Right atrium auricular region (tissue), 2 donors: ENCODE measurements around the gene STRN3. TPM values are rescaled to one million over a fixed set of nuclear protein-coding genes. Genes with fewer than 3 reads are reported as not detected.
A peak's percentile ranks its signal among the peaks of the same experiment; 100 is the strongest.
"Not testable (repeated sequence)": the region's sequence is repeated elsewhere in the genome, so short reads cannot be mapped to it uniquely, and the experiment has no call there.

Experiments used
- DNase-seq: peaks from one replicate; pipeline ENCODE4 v3.0.0-alpha.2; 2019; ENCODE audit warnings: low spot score
- H3K27ac ChIP-seq, 2 donors: fragments of 200-600 bp; sonication (generic); 1 replicate in 1 of 2; 2 replicates in 1 of 2; pipeline ENCODE4 v1.5.1; 2016 to 2019
- H3K27me3 ChIP-seq, 2 donors: fragments of 200-600 bp; sonication (generic); one replicate each; pipeline versions ENCODE4 v1.5.1 to v1.6.0; 2017 to 2019
- H3K36me3 ChIP-seq: fragments of 200-600 bp; sonication (generic); one replicate; pipeline ENCODE4 v1.5.1; 2016
- H3K4me1 ChIP-seq, 2 donors: fragments of 200-600 bp; sonication (generic); one replicate each; pipeline versions ENCODE4 v1.5.1 to v1.6.0; 2017 to 2019
- H3K4me3 ChIP-seq, 2 donors: fragments of 200-600 bp; sonication (generic); 1 replicate in 1 of 2; 2 replicates in 1 of 2; pipeline ENCODE4 v1.5.1; 2017 to 2019; ENCODE audit warnings: mild to moderate bottlenecking in 1 of 2, moderate library complexity in 1 of 2
- H3K9me3 ChIP-seq, 2 donors: fragments of 200-600 bp; sonication (generic); one replicate each; pipeline ENCODE4 v1.5.1; 2019
- CTCF ChIP-seq, 2 donors: fragments of 200-600 bp; sonication (generic); IDR thresholded peaks; one replicate each; pipeline ENCODE4 v1.5.1; 2019; ENCODE audit warnings: antibody characterized with exemption in 2 of 2
- total RNA-seq, 2 donors: library from RNA; depleted of rRNA; stranded (reverse); fragments of >200 nt; gene quantifications; one replicate each; pipeline ENCODE4 v1.1.0, GENCODE V29; 2016

Gene STRN3
- total RNA-seq, 2 donors from 2014 or later: 34.2 to 46.8 TPM

- no peak for DNase-seq
- H3K4me3 ChIP-seq: no peak overlapping the region
- no peaks in the 10 kb centered on the region for H3K9me3 ChIP-seq
- TF ChIP-seq CTCF (IDR thresholded peaks at IDR 0.05): no peak
- no peaks in the 10 kb centered on the region for H3K27me3 ChIP-seq
- H3K4me1 ChIP-seq: peaks cover 0 to 17% of the 10 kb centered on the region in 2 donors
- H3K27ac ChIP-seq: no peak overlapping the region
- H3K36me3 ChIP-seq: no peaks in the 10 kb centered on the region
Observed at GRCh38 chr14:31051511-31051910, 25.3 kb upstream of the STRN3 start.

GRCh38 chr14:31051023-31051422 is 24.8 kb upstream of the STRN3 start:
- no peak overlapping the region for H3K27ac ChIP-seq
- no peaks in the 10 kb centered on the region for H3K9me3 ChIP-seq
- no peaks in the 10 kb centered on the region for H3K27me3 ChIP-seq
- H3K36me3 ChIP-seq: no peaks in the 10 kb centered on the region
- no peak overlapping the region for H3K4me3 ChIP-seq
- no peak for TF ChIP-seq CTCF (IDR thresholded peaks at IDR 0.05)
- DNase-seq: no peak
- peaks cover 0 to 17% of the 10 kb centered on the region in 2 donors for H3K4me1 ChIP-seq

- H3K9me3 ChIP-seq: no peaks in the 10 kb centered on the region
- no peak for DNase-seq
- H3K4me3 ChIP-seq: no peak overlapping the region
- H3K4me1 ChIP-seq: peaks cover 0 to 9% of the 10 kb centered on the region in 2 donors
- H3K27ac ChIP-seq: peak overlapping the region in 1 of 2 donors; percentile 41
- no peaks in the 10 kb centered on the region for H3K27me3 ChIP-seq
- TF ChIP-seq CTCF (IDR thresholded peaks at IDR 0.05): no peak
- no peaks in the 10 kb centered on the region for H3K36me3 ChIP-seq
Observed at GRCh38 chr14:31047503-31047902, 21.3 kb upstream of the STRN3 start.

- Histone ChIP-seq H3K36me3 (no peaks in the 10 kb centered on the region), H3K9me3 (no peaks in the 10 kb centered on the region), H3K4me1 (peaks cover 0 to 9% of the 10 kb centered on the region in 2 donors), H3K27me3 (no peaks in the 10 kb centered on the region), H3K27ac (no peak overlapping the region), H3K4me3 (no peak overlapping the region)
- no peak for DNase-seq
- no peak for TF ChIP-seq CTCF (IDR thresholded peaks at IDR 0.05)
Observed at GRCh38 chr14:31045501-31046080, 19.4 kb upstream of the STRN3 start.

- no peak for TF ChIP-seq CTCF (IDR thresholded peaks at IDR 0.05)
- H3K9me3 ChIP-seq: no peaks in the 10 kb centered on the region
- H3K27ac ChIP-seq: no peak overlapping the region
- peaks cover 0 to 8% of the 10 kb centered on the region in 2 donors for H3K4me1 ChIP-seq
- no peak for DNase-seq
- H3K36me3 ChIP-seq: no peaks in the 10 kb centered on the region
- H3K27me3 ChIP-seq: no peaks in the 10 kb centered on the region
- H3K4me3 ChIP-seq: no peak overlapping the region
Observed at GRCh38 chr14:31043379-31043778, 17.2 kb upstream of the STRN3 start.

GRCh38 chr14:31042893-31043292 is 16.7 kb upstream of the STRN3 start:
- not testable (repeated sequence) for H3K9me3 ChIP-seq, H3K27me3 ChIP-seq, DNase-seq, H3K36me3 ChIP-seq, H3K4me3 ChIP-seq, H3K27ac ChIP-seq, H3K4me1 ChIP-seq
